ENCODE data around the gene GAGE12G.

GRCh38 chrX:49610718-49611310, 40.6 kb downstream of the GAGE12G start:
- TF ChIP-seq, protein P1, sequence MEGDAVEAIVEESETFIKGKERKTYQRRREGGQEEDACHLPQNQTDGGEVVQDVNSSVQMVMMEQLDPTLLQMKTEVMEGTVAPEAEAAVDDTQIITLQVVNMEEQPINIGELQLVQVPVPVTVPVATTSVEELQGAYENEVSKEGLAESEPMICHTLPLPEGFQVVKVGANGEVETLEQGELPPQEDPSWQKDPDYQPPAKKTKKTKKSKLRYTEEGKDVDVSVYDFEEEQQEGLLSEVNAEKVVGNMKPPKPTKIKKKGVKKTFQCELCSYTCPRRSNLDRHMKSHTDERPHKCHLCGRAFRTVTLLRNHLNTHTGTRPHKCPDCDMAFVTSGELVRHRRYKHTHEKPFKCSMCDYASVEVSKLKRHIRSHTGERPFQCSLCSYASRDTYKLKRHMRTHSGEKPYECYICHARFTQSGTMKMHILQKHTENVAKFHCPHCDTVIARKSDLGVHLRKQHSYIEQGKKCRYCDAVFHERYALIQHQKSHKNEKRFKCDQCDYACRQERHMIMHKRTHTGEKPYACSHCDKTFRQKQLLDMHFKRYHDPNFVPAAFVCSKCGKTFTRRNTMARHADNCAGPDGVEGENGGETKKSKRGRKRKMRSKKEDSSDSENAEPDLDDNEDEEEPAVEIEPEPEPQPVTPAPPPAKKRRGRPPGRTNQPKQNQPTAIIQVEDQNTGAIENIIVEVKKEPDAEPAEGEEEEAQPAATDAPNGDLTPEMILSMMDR (IDR thresholded peaks at IDR 0.05 in 4 of 5, conservative IDR thresholded peaks at IDR 0.05 in 1 of 5) = no peak
- TF ChIP-seq POLR2A (IDR thresholded peaks at IDR 0.05) = no peak

All from gastrocnemius medialis (tissue), 4 donors.